NCI-H748 (cell line): ENCODE measurements around the gene FTL.

ENCODE experiments used
- DNase-seq: peaks from one replicate; lab custom pipeline; 2025; ENCODE audit not compliant: unreplicated experiment; lab: John Stamatoyannopoulos, UW

The FTL gene

DNA sequence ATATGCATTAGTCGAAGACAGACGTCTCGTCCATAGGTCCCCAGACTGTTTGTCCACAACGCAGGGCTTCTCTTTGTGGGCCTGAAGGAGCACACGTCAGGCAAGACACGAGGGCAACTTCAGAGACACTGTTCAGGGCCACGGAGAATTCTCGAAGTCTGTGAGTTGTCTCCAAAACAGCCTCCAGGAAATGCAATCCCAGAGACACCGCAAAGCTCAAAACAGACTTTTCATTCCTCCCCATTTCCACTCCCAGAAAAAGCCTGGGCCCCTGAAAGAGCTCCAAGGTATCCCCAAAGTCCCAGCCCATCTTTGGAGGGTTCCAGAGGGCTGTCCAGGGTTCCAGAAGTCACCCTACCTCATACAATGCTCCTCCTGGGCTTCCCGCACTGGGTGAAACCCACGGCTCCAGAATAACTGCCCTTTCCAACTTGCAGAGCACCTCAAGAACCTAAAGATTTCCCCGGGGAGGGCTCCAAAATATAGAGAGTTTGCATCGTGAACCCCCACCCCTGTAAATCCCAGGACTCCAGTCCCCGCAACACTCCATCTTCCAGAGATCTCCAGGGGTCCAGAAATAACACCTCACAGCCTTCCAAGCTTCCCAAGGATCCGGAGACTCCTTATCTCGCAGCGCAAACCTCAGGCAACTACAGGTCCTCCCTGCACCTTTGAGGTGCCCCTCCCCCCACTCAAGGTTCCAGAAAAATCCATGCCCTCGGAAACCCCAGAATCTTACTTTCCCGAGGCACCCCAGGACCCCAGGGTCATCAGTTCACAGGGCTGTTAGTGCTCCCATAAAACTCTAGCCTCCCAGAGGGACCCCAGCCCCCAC lies 687 bp upstream of the FTL start:
- DNase-seq: no peak

DNA sequence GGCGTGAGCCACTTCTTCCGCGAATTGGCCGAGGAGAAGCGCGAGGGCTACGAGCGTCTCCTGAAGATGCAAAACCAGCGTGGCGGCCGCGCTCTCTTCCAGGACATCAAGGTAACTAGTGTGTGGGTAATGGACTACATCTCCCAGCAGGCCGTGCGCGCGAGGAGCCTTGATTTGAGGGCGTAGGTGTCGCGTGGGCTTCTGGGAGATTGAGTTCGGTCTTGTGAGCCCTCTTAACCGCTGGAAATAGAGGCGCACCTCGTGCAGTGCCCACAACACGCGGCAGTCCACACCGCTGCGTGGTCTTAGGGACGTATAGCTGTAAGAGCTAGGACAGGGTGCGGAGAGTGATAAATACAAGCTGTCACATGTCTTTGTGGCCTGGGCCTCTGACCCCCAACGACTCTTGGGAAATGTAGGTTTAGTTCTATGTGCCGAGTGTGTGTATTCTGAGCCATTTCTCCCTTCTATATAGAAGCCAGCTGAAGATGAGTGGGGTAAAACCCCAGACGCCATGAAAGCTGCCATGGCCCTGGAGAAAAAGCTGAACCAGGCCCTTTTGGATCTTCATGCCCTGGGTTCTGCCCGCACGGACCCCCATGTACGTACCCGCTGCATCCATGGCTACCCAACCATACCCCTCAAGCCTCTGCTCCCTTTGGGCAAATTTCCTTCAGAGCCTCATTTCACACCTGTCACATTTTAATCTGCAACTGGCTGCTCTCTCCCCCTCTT lies 864 bp downstream of the FTL start:
- peak; percentile 94 for DNase-seq

DNA sequence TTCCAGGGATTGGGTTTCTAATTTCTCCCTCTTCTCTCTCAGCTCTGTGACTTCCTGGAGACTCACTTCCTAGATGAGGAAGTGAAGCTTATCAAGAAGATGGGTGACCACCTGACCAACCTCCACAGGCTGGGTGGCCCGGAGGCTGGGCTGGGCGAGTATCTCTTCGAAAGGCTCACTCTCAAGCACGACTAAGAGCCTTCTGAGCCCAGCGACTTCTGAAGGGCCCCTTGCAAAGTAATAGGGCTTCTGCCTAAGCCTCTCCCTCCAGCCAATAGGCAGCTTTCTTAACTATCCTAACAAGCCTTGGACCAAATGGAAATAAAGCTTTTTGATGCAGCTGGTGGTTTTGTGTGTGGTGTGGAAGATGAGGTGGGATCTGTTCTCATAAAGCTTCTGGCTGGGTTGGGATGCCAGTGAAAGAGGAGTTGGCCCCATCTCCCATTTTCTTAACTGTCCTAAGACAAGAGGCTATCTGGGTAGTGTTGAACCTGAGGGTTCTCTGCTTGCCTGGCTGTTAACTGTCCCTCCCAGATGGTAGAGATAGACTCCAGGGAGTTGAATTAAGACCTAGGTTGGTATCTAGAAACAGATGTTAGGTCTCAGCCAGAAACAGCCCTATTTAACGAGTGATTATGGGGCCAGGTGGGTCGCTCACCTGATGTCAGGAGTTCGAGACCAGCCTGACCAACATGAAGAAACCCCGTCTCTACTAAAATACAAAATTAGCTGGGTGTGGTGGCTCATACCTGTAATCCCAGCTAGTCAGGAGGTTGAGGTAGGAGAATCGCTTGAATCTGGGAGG lies 1.6 kb downstream of the FTL start:
- peak; percentile 34 for DNase-seq

DNA sequence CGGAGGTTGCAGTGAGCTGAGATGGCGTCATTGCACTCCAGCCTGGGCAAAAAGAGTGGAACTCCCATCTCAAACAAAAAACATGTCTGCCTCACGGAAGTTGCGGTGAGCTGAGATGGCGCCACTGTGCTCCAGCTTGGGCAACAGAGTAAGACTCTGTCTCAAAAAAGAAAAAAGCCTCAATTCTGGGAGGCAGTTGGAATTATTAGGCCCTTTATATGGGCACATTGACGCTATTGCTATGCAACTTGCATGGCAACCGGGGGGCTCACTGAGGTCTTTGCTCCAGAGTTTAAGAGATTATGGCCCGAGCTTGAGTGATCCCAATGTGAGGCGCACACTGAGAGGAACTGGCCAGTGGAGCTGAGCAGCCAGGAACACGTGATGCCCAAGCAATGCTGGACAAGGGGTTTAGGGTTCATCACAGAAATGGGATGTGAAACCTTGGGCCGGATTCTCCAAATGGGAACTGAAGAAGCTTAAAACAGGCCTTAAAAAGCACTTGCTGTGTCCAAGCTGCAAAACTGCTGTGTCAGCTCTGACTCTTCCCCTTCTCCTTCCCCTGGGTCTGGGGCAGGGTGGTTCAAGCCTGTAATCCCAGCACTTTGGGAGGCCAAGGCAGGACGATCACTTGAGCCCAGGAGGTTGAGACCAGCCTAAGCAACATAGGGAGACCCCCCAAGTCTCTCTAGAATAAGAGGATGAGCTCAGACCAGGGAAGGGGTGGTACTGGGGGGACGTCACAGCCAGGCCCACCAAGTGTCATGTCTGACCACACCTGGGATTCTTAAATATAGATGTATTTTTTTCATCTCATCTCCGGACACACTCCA lies 2.5 kb downstream of the FTL start:
- no peak for DNase-seq

DNA sequence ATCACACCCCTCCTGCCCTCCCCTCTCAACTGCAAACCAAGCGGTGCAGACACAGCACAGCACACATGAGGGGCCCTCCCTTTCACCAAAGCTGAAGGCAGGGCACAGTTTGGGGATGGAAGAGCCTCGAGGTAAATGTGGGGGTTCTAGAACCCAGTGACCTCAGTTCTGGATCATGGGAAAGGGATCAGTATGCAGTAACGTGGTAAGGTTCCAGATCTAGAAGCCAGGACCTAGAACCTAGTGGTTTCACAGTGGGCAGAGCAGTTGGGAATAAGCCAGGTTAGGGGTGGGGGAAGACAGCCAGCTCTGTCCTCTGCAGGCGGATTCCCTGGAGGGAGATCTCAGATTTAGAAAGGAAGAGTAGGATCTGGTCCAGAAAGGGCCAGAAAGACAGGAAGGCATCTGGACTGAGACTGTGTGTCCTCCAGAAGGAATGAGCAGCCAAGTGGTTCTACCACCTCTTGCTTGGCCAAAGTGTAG lies 3.1 kb downstream of the FTL start:
- no peak for DNase-seq

- no peak for DNase-seq
Observed at GRCh38 chr19:48968813-48969218, 3.7 kb downstream of the FTL start.

DNA sequence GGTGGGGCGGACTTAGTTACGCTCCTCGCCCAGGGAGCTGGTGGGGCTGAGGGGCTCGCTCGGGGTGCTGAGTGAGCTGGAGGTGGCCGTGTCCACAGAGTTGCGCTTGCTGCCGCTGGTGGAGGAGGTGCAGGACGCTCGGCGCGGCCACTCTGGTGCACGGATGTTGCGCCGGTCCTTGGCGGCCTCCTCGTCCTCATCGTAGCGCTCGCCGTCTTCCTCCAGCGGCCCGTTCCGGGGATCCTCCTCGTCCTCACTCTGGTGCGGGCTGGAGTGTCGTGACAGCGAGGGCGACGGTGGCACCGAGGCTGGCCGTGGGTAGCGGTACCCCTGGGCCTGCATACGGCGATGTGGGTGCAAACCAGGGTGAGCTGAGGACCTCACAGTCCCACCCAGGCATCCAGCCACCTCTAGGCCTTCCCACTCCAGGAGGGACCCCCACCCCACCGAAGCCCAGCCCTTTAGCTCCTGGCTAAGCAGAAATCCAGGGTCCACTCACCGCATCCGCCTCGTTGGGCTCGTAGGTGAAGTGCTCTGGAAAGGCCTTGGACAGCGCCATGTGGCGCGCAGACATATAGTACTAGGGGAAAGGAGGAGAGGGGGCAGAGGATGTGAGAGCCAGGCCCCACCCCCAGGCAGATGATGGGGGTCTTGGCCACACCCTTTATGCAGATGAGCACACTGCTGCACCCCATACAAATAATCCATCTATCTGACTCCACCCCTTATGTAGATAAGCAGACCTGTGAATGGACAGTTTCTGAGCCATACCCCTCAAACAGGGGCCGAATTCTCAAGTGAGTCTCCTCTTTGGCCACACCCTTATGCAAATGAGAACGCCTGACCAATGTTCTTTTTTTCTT lies 4.4 kb downstream of the FTL start:
- DNase-seq: peak; percentile 41

DNA sequence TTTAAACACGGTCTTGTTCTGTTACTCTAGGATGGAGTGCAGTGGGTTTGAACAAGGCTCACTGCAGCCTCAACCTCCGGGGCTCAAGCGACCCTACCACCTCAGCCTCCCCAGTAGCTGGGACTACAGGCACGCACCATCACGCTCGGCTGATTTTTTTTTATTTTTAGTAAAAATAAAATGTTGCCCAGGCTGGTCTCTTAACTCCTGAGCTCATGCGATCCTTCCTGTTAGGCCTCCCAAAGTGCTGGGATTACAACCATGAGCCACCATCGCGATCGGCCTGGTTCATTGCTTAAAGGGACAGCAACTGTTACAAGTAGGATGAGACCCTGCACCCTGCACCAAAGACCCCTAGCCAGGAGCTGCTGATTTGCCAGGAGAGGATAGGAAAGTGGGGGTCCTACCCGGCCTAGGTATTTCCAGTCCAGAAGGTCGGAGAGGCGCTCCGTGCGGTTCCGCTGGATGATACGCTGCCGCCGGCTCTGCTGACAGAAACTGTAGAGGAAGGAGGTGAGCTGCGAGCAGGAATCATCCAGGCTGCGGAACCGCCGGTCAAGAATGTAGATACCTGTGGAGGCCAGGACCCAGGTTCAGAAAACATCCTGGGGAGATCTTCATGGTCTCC lies 5.1 kb downstream of the FTL start:
- DNase-seq: no peak

- peak; percentile 91 for DNase-seq
Observed at GRCh38 chr19:48970923-48971395, 5.8 kb downstream of the FTL start.

DNA sequence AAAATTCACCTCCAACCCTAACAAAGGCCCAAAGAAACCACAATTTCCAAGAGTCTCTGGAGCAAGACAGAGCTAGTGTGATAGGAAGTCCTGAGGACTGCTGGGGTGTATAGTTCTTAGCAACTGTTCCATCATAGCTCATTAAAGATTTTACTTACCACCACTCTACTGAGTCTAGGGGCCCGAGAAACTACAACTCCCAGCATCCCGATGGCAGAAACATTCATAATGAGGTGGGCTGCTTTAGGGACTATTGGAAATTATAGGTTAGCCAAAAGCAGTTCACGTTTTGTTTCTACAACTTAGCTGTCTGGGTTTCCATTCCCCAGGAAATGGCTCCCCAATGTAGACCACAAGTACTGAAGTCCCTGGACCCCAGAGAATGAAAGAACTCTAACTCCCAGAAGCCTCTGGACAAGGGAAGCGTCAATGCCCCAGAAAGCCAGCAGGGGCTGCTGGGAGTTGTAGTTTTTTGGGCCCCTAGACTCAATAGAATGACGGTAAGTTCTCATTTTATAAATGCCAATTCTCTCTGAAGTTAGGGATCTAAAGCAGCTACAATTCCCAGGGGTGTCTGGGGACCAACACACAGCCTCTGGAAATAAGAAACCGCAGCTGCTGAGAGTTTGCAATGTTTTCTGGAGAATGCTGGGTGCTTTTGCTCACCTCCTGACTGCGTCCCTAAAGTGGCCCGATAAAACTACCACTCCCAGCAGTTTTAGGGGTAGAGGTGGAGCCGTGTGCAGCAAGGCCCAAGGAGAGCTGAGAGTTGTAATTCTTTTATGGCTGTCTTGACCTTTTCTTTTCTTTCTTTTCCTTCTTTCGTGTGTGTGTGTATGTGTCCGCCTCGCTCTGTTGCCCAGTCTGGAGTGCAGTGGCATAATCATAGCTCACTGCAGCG lies 11.1 kb downstream of the FTL start:
- DNase-seq: peak; percentile 47

DNA sequence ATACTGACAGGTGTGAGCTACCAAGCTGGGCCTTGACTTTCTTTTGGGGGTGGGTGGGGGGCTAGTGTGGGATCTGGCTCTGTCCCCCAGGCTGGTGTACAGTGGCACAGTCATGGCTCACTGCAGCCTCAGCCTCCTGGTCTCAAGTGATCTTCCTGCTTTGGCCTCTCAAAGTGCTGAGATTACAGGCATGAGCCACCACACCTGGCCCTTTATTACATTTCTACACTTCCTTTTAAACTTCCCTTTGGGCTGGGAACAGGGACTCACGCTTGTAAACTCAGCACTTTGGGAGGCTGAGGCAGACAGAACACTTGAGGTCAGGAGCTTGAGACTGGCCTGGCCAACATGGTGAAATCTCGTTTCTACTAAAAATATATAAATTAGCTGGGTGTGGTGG lies 12.0 kb downstream of the FTL start:
- no peak for DNase-seq

DNA sequence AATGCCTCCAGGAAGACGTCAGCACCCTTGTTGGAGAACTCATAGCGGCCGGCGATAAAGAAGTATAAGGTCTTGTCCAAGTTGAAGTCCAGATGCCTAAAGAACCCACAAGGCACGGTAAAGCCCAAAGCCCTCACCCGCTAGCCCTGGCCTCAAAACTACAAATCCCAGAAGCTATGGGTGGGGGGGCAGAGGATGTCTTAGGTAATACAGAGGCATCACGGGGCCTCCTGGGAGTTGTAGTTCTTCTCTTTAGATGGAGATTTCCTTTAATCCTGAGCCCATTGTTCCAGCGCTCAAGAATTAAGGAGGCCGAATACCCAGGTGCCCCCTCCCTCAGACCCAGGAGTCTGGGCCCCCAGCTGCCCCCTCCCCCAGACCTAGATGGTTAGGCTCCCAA lies 17.2 kb downstream of the FTL start:
- no peak for DNase-seq

DNA sequence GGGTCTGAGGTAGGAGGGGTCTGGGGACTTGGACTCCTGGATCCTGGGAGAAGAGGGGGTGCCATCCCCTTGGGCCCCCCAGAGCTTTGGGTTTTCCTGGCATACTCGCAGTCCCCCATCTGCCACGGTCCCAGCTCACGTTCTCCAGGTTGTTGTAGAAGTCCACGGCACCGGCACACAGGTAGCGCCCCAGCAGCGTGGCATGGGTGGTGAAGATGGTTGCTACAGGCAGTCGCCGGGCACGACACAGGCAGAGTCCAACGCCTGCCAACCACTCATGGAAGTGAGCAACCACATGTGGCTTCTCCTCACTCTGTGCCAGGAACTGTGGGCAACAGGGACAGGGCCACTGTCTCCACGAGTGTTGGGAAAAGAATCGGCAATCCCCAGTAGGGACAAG lies 20.6 kb downstream of the FTL start:
- no peak for DNase-seq

DNA sequence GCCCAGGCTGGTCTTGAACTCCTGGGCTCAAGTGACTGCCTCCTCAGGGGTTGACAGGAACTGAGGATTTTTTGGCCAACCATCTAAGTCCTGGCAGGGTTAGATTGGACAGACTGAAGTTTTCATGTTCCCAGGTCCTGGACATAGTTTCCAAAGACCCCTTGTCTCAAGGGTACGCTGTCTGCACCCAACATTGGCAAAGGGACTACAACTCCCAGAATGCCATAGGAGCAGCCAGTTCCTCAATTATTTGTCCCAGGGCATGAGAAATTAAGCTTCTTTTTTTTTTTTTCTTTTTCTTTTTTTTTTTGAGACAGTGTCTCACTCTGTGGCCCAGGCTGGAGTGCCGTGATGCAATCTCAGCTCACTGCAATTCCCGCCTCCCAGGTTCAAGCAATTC lies 21.1 kb downstream of the FTL start:
- no peak for DNase-seq

GRCh38 chr19:48987323-48987722 lies 22.2 kb downstream of the FTL start:
- no peak for DNase-seq

DNA sequence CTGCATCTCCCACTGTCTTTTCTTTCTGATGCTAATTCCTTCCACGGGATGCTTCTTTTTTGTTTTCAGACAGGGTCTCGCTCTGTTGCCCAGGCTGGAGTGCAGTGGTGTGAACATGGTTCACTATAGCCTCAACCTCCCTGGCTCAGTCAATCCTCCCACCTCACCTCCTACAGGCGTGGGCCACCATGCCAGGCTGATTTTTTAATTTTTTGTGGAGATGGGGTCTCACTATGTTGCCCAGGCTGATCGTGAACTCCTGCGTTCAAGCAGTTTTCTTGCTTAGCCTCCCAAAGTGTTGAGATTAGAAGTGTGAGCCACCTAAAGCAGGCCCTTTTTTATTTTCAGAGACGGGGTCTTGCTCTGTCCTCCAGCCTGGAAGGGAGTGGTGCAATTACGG lies 23.2 kb downstream of the FTL start:
- no peak for DNase-seq

DNA sequence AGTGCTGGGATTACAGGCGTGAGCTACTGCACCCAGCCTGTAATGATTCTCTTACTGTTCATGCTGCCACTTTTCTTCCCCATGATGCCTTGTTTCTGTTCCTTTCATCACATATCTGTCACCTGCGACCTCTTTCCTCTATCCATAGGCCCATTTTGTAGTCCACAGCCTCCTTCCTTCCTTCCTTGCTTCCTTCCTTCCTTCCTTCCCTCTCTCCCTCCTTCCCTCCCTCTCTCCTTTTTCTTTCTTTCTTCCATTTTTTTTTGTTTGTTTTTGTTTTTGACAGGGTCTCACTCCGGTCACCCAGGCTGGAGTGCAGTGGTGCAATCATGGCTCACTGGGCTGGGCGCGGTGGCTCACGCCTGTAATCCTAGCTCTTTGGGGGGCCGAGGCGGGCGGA lies 23.8 kb downstream of the FTL start:
- no peak for DNase-seq

DNA sequence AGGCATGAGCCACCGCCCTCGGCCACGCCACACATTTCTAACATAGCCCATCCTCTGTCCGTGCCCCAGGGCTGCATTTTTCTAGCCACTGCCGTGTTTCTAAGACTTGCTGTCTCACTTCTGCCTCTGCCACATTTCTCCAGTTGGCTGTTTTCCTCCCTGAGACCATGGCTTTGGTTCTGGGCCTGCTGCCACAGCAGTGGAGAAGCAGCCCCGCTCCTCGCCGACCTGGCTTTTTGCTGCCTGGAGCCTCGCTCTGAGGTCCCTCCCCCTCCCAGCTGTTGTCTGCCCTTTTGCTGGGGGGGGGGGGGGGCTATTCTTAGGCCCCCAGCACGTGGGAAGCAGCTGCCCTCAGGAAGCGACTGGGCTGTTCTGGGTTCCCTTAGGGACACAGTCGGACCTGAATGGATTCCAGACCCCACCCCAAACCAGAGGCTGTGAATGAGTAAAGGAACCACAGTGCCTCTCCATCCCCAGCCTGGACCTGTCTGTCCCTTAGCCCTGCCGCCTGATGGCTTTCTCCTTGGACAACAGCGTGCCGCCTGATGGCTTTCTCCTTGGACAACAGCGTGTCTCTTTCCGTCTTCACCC lies 24.7 kb downstream of the FTL start:
- no peak for DNase-seq
